HG03460 (cell line): ENCODE data around the gene TRAF3IP1.
"Not testable (repeated sequence)": the region's sequence is repeated elsewhere in the genome, so short reads cannot be mapped to it uniquely, and the experiment has no call there.

Source experiments
- ATAC-seq: cut with Tn5 transposase; IDR thresholded peaks from one replicate; pipeline ENCODE4 v1.9.1; 2021; ENCODE audit not compliant: unreplicated experiment

The TRAF3IP1 gene

DNA sequence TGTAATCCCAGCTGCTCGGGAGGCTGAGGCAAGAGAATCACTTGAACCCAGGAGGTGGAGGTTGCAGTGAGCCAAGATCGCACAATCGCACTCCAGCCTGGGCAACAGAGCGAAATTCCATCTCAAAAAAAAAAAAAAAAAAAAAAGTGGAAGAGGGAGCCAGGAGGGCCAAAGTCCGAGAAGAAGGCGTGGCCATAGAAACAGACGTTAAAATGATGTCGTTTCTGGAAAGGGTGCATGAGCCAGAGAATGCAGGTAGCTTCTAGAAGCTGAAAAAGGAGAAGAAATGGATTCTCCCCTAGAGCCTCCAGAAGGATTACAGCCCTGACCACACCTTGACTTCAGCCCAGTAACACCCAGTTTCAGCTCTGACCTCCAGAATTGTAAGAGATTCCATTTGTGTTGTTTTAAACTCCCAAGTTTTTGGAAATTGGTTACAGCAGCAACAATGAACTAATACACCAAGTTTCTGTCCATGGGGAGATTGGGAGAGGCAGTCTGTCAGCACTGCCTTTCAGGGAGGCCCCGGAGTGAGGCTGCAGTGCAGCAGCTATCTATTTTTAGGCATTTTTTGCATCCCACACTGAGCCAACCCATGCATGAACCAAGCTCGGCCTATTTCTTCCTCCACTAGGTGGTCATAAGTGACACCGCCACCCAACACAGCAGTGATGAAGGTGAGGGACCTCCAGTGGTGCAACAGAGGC is 14.2 kb upstream of the TRAF3IP1 start:
- ATAC-seq = no peak

DNA sequence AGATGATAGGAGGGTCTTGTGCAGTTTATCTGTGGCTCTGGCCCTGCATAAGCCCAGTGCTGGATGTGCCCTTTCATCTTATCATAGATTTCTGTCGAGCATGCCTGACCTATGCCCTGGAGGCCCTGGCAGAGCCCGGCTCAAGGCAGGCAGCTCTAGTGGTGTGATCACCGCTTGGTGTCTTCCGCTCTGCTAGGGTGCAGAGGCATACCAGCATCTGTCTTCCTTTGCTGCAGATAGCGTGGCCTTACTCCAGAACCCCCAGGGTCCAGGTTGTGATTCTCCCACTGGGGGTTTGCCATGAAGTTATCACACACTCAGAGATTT is 13.7 kb upstream of the TRAF3IP1 start:
- ATAC-seq = no peak

DNA sequence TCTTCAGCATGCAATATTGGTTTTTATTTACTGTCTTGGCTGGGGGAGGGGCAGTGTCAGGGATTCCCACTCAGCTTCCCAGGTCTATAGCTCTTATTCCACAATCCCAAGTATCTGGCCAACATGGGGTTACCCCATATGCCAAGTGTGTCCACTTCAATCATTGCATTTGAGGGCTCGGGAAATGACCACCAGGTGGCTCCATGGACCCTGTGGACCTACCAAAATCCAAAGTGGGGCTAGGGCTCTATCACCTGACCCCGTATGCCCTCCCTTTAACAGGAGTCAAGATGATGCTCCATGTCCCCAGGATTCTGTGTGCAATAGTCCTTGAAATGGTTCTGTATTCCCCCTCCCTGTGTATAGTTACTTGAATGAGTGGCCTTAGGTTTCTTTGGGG is 12.1 kb upstream of the TRAF3IP1 start:
- no peak for ATAC-seq

DNA sequence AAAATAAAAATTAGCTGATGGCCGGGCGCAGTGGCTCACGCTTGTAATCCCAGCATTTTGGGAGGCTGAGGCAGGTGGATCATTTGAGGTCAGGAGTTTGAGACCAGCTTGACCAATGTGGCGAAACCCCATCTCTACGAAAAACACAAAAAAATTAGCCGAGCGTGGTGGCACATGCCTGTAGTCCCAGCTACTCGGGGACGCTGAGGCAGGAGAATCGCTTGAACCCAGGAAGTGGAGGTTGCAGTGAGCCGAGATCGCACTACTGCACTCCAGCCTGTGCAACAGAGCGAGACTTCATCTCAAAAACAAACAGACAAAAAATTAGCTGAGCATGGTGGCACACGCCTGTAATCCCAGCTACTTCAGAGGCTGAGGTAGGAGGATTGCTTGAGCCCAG is 9.6 kb upstream of the TRAF3IP1 start:
- not testable (repeated sequence) for ATAC-seq

DNA sequence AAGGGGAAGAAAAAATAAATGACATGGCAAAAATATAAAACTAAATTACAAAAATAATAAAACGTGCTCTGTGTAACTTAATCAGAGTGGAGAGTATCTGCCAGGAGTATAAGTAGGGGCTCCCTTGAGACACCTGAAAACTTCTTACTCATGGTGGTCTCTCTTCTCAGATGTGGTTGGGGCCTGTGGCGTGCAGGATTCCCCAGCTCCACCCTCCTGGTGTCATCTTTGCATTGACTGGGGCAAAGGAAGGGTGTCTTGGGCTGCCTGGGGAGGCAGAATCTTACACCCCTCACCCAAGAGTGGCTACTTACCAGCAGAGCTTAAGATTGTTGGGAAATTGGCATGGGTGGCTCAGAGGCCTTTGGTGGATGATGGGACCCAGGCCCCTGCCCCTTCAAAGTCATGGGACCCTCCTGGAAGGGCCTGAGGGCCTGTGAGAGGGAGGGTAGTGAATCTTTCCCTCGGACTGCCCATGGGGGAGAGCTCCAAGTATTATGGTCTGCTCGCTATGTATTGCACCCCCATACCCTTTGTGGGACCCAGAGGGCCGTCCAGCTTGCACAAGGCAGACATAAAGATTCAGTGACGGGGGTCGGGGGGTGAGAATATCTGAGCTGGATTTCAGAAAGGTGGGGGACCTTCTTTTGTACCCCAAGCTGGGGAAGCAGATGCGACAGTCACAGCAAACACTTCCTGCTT is 6.9 kb upstream of the TRAF3IP1 start:
- no peak for ATAC-seq

DNA sequence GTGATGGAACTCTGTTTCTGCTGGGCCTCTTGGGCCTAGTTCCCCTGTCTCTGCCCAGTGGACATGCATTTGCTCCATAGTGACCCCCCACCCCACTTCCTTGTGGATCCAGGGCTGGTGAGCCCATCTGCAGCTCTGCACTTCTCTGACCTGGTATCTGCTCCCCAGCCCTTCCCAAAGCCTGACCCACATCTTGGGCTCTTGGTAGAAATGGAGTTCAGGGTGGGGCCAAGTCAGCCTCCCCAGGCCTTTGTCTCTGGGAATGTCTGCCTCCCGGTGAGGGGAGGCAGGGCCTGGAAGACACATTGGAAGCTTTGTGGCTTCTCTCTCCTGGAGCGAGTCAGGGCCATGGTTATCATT is 6.3 kb upstream of the TRAF3IP1 start:
- ATAC-seq = no peak

DNA sequence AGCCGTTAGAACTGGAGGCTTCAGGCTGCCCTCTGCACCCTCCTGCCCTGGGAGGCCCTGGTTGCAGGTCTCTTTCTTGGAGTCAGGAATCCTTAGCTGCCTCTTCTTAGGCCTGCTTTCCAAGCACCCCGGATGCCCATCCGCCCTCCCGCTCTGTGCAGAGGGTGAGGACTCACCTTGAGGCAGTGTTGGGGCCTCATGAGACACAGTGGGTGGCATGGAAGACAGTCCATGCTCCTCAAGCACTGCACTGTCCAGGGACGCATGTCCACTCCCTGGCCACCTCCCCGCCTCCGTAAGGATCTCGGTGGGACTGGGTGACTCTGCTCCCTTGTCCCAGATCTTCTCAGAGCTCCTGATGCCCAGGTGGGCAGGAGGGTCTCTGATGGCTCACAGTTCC is 5.7 kb upstream of the TRAF3IP1 start:
- ATAC-seq = no peak

DNA sequence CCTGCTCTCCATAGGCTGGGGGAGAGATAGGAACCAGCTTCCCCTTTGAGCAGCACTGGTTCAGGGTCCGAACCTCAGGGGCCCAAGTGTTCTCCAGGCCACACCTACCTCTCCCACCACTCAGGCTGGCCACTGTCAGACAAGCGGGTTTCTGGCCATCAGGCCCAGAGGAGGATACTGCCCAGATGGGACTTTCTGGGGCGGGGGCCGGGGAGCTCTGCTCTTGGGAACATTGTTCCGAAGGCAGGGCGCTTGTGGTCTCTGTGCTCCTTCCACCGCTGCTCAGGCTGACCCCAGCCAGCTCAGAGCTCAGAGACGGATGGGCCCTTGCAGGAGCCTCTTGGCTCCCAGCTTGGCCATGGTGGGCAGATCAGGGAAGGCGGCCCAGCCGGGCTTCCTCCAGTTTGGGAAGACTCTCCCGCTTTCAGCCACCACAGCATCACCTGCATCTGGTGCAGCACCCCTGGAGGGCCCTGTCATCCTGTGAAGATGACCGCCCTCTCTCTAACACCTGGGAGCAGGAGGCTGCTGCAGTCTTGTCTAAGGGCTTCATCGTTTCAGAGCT is 5.2 kb upstream of the TRAF3IP1 start:
- ATAC-seq = no peak

DNA sequence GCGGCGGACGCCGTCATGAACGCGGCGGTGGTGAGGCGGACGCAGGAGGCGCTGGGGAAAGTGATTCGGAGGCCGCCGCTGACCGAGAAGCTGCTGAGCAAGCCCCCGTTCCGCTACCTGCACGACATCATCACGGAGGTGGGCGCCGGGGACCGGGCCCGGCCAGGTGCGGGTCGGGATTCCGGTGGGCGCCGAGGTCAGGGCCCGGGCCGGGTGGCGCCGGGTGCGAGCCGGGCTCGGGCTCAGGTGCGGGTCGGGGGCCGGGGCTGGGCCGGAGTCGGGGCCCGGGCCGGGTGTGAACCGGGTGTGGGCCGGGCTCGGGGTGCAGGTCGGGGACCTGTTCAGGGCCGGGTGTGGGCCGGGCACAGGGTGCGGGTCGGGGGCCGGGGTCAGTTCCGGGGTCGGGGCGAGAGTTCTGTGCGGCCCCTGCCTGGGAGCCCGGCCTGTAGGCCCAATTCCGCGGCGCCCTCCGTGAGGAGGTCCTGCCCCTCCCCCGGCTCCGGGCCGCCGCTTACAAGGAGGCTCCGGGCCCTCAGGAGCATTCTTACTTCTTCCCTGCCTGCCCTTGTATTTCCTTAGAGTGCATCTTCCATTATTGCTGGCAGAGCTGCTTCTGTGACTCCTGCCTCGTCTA is 447 bp downstream of the TRAF3IP1 start:
- ATAC-seq = peak; percentile 26

DNA sequence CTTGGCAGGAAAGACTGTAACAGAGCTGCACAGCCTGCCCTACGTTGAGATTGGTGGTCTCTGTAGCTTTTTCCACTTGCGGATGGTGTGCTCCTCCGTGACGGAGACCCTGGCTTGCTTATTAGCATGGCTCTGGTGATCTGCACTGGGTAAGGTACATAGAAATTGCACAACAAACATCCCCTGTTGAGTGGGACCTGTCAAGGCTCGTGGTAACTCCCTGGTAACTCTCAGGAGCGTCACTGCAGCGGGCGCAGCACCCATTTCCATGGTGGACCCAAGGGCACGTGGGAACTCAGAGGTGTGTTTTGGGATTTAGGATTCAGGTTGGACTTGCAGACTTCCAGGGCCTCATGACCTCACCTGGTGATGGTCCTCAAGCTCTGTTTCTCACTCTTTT is 1.1 kb downstream of the TRAF3IP1 start:
- ATAC-seq = no peak

DNA sequence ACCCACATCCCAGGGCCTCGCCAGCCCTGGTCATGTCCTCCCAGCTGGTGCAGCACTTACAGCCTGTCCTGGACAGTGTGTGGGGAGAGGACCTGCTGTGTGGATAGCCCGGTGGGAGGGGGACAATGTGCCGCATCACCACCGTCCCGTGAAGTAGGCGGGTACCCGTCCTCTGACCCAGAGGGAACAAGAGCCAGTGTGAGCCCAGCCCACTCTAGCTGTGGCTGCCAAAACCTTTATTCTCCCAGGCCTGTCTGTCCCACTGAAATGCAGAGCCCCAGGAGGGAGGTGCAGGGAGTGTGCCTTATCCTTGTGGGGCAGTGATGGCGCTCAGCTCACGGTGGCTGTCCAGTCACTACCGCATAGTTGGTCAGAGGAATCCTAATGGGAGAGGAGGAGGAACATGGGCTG is 1.7 kb downstream of the TRAF3IP1 start:
- no peak for ATAC-seq

DNA sequence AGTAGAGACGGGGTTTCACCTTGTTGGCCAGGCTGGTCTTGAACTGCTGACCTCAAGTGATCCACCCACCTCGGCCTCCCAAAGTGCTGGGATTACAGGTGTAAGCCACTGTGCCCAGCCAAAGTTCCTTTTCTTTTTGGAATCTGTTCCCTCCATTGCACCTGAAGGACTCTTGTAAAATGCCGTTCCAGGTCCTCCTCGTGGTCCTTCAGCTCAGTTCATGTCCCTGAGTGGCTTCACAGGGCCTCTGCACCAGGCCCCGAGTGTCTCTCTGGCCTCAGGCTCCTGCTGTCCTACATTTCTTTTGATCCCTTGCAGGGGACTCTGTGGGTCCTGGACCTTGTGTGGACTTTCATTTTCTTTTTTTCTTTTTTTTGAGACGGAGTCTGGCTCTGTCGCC is 3.9 kb downstream of the TRAF3IP1 start:
- ATAC-seq = not testable (repeated sequence)

DNA sequence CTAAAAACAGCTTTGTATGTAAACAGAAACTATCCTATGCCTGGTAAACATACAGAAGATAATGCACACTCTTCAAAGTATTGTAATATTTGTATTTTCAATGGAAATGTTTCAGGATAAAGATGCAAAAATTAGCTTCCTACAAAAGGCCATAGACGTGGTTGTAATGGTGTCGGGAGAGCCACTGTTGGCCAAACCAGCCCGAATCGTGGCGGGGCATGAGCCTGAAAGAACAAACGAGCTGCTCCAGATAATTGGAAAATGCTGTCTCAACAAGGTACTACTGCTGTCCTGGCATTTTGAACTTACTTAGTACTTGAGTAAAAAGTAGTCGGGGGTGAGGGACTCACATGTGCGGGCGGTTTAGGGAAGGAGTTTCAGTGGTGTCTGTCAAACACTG is 5.4 kb downstream of the TRAF3IP1 start:
- ATAC-seq = no peak

DNA sequence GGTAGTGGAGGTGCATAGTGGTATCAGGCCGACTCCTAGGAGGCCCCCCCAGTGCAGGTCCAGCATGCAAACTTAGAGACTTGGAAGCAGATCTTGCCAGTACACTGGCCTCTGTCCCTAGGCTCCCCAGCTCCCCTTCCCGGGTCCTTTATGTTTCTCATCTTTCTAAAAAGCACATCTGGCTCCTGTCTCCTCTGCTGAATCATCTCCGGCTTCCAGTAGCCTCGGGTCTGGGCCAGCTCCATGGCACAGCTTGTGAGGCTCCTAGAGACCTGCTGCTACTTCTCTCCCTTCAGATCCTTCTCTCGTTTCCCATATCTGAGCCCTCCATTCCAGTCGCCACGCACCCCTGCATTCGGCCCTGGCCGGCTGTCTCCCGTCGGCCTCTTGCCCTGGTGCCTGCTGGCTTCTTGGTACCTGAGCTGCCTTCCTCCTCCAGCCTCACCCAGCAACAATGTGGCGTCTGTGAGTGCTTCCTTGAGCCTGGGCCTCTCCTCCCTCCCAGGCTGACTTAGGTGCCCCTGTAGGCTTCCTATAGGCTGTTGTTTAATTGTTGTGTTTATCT is 6.6 kb downstream of the TRAF3IP1 start:
- no peak for ATAC-seq

DNA sequence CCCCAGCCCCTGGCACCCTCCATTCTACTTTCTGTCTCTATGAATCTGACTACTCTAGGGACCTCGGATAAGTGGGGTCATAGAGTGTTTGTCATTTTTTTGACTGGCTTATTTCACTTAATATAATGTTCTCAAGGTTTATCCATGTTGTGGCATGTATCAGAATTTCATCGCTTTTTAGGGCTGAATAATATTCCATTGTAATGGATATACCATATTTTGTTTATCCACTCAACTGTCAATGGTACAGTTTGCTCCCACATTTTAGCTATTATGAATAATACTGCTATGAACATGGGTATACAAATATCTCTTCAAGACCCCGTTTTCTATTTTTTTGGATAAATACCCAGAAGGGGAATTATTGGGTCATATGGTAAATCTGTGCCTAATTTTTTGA is 7.4 kb downstream of the TRAF3IP1 start:
- no peak for ATAC-seq

DNA sequence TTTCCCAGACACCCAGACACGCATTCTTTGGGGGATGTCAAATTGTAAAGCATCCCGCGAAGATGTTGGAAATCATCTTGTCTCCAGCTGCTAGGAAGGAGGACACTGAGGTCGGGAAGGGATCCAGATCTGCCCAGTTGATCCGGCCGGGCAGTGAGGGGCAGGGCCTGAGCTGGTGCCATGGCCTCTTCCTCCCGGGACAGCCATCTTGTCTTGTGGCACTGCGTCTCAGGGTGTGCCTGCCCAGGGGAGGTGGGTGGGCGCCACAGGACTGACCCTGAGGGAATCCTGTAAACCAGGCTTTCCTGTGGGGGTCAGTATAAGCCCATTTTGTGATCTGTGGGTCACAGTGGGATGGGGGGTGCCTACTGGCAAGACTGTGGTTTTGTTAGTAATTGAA is 10.1 kb downstream of the TRAF3IP1 start:
- ATAC-seq = no peak

DNA sequence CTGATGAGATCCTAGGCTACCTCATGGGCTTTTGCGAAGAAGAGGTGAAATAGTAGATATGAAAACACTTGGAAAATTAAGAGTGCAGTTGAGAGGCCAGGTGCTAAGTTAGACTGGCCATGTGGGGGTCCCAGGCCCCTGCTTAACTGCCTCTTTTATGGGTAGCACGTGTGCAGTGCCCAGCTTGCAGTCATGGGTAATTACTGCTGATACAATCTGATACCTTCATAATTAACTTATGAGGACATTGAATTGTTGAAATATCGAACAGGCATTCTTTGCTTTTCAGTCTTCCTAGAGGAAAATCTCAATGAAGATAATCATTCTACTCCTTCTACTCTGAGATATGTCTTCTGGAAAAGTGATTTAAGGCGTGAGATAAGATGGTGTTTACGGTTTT is 11.6 kb downstream of the TRAF3IP1 start:
- no peak for ATAC-seq

DNA sequence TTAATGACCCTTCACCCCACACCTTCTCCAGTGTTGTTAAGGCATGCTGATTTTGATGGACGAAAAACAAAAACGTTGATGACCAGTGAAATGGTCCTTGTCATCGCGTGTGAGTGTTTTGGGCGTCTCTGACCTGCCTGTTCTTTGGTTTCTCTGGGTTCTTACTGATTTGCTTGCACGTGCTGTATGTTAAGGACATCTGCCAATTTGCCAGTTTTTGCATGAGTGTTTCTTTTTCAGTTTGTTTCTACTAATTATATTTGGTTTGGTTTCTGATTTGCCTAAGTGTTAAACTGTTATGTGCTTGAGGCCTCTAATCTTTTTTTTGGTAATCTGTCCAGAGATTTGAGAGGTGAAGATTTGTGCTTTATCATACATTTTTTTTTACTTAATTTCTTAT is 14.6 kb downstream of the TRAF3IP1 start:
- ATAC-seq = no peak

DNA sequence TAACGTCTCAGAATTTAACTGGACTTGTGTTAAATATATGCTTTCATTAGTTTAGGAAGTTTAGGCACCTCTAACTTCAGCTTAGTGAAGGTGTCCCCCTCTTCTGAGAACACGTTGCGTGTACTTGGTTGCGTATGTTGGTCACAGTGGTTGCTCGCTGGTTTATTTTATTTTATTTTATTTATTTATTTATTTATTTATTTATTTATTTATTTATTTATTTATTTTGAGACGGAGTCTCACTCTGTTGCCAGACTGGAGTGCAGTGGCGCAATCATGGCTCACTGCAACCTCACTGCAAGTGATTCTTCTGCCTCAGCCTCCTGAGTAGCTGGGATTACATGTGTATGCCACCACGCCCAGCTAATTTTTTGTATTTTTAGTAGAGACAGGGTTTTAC is 15.3 kb downstream of the TRAF3IP1 start:
- not testable (repeated sequence) for ATAC-seq

DNA sequence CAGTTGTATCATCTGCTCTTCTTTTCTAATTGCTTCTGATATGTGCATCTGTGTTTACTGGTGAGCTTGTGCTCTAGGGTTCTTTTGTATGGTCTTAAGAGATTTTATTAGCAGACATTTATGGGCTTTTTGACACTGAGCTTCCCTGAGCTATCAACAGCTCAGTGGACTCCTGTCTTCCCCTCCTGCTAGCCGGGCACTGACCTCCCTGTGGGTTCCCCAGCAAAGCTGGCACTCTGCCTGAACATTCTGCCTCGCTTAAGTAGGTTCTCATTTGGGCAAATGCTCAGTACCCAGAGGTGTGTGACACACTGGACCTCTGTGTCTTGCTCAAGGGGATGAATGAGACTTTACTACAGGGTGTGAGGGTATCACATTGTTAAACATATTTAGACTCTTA is 15.8 kb downstream of the TRAF3IP1 start:
- ATAC-seq = no peak

DNA sequence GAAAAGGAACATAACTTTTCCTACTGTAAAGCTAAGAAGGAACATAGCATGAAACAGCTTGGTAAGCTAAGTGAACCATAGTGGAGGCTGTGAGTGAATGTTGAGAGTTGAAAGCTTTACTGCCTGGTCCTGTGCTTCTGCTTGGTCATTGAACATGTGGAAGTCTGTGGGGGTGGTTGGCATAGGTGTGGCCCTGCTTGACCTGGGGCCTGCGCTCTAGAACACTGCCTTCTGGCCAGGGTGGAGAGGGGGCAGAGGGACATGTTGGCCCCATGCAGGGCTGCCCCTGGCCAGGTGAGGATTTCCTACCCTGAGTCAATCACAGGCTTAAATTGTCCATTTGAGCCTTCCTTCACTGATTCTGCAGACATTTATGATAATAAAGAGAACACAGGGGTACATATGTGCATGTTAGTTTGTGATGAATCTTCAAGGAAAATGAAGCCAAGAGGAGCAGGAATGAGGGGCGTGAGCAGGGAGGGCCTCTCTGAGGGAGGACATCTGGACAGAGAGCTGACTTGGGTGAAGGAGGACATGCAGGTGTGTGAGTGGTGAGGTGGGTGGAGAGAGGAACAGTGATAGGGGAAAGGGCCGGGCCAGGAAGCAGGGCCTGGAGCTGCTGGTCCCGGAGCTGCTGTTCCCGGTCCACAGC is 16.6 kb downstream of the TRAF3IP1 start:
- no peak for ATAC-seq
